Measurements from ENCODE around the gene CACHD1. TPM values are rescaled to one million over a fixed set of nuclear protein-coding genes. Genes with fewer than 3 reads are reported as not detected.

Gene CACHD1
- total RNA-seq, 1 experiment from 2014 or later: 8.4 TPM

GRCh38 chr1:64478594-64479470, 8.9 kb downstream of the CACHD1 start:
- no peak overlapping the region for H3K4me3 ChIP-seq (replicated peaks in 1 of 2; ENCODE audit: low read depth in 1 of 2, low read length in 2 of 2)
- POLR2A ChIA-PET: no interaction called here

More at GRCh38 chr1:64478594-64479470, 8.9 kb downstream of the CACHD1 start:
- Histone ChIP-seq H3K27ac (ENCODE audit: low read depth, low read length) (no peak overlapping the region), H3K9me3 (ENCODE audit: control insufficient read depth in 1 of 2, insufficient read depth in 1 of 2, low read depth in 1 of 2, low read length in 2 of 2) (no peaks in the 10 kb centered on the region), H3K4me1 (ENCODE audit: control insufficient read depth in 1 of 2, insufficient read depth in 2 of 2, low read length in 2 of 2) (peaks cover 5 to 6% of the 10 kb centered on the region in 2 experiments; a peak in 2 of 4 replicates), H3K9ac (ENCODE audit: low read length) (no peak overlapping the region), H3K36me3 (ENCODE audit: control insufficient read depth in 1 of 2, insufficient read depth in 2 of 2, low read length in 2 of 2) (no peaks in the 10 kb centered on the region), H3K9me2 (ENCODE audit: insufficient read depth) (no peaks in the 10 kb centered on the region), H2AFZ (ENCODE audit: low read depth, low read length, poor library complexity, severe bottlenecking) (no peak overlapping the region), H4K20me1 (ENCODE audit: insufficient read depth) (no peaks in the 10 kb centered on the region), H3K4me2 (ENCODE audit: low read length) (no peak overlapping the region), H3K79me2 (ENCODE audit: insufficient read depth, low read length) (peaks cover 3% of the 10 kb centered on the region; the same call in 1 of the 2 replicates), H3K27me3 (ENCODE audit: insufficient read depth, low read length) (no peaks in the 10 kb centered on the region)
- BruUV-seq (replicated peaks): no TSS peak
- CTCF ChIA-PET: no interaction called here
- intact Hi-C loops (cut with micrococcal nuclease): loop anchor here (10.0 kb wide), 1 partner anchor 346 kb away; no protein-coding TSS in a partner anchor
- DNase-seq (ENCODE audit: low read depth, low spot score): no peak
- RAD21 ChIA-PET (ENCODE audit: low non-redundant PET in 1 of 2, low total read pairs in 2 of 2, uncharacterized antibody in 2 of 2, unreplicated experiment in 2 of 2): interaction anchor here in 1 of 2 experiments (0.6 kb wide), 1 partner anchor 210 kb away, joined by 3 read pairs; no protein-coding TSS in a partner anchor
- TF ChIP-seq RAD21 (IDR thresholded peaks at IDR 0.05; ENCODE audit: low read depth): no peak
- TF ChIP-seq ELF1 (IDR thresholded peaks at IDR 0.05; ENCODE audit: borderline replicate concordance, low read depth): no peak
- no peak for TF ChIP-seq POLR2A (IDR thresholded peaks at IDR 0.05; ENCODE audit: borderline replicate concordance, extremely low read depth, insufficient read depth, insufficient read length)
- no peak for TF ChIP-seq EGR1 (IDR thresholded peaks at IDR 0.05; ENCODE audit: low read depth)
- TF ChIP-seq FOSL1 (IDR thresholded peaks at IDR 0.05; ENCODE audit: low read depth): no peak
- TF ChIP-seq ZBTB33 (IDR thresholded peaks at IDR 0.05; ENCODE audit: extremely low read depth, insufficient replicate concordance, low read length): no peak
- TF ChIP-seq YY1 (IDR thresholded peaks at IDR 0.05; ENCODE audit: extremely low read depth, insufficient replicate concordance, low read depth, low read length): no peak
- TF ChIP-seq POLR2AphosphoS5 (IDR thresholded peaks at IDR 0.05; ENCODE audit: low read depth, low read length): no peak
- no peak for TF ChIP-seq MAX (IDR thresholded peaks at IDR 0.05)
- TF ChIP-seq EZH2phosphoT487 (IDR thresholded peaks at IDR 0.05; ENCODE audit: borderline replicate concordance): no peak
- no peak for TF ChIP-seq CEBPB (IDR thresholded peaks at IDR 0.05; ENCODE audit: low read depth)
- TF ChIP-seq SP1 (IDR thresholded peaks at IDR 0.05; ENCODE audit: low read depth): no peak
- TF ChIP-seq SIN3A (IDR thresholded peaks at IDR 0.05; ENCODE audit: low read depth): no peak
- no peak for TF ChIP-seq ZNF274 (IDR thresholded peaks at IDR 0.05; ENCODE audit: low read depth, low read length)
- no peak for TF ChIP-seq EZH2 (IDR thresholded peaks at IDR 0.05)
- TF ChIP-seq ZFX (IDR thresholded peaks at IDR 0.05): no peak
- no peak for TF ChIP-seq TCF7L2 (IDR thresholded peaks at IDR 0.05; ENCODE audit: borderline replicate concordance, extremely low read depth, insufficient read depth, insufficient read length)
- no peak for ATAC-seq

Data from HCT116 (cell line).